ENCODE measurements around the gene MAFF. TPM values are rescaled to one million over a fixed set of nuclear protein-coding genes. Genes with fewer than 3 reads are reported as not detected.

Gene MAFF
- total RNA-seq, 4 donors from 2014 or later: 68.1 to 110 (median 96.8) TPM

GRCh38 chr22:38238519-38239071 lies 36.8 kb downstream of the MAFF start:
- Histone ChIP-seq H3K4me1 (peaks cover 6 to 90% (median 33%) of the 10 kb centered on the region in 4 donors), H3K27me3 (no peaks in the 10 kb centered on the region), H3K36me3 (peaks cover 0 to 34% (median 0%) of the 10 kb centered on the region in 3 donors), H3K27ac (peak overlapping the region; percentile 56 to 87 (median 76)), H3K4me3 (no peak overlapping the region), H3K9me3 (no peaks in the 10 kb centered on the region)
- TF ChIP-seq POLR2A (IDR thresholded peaks at IDR 0.05): no peak
- TF ChIP-seq CTCF (IDR thresholded peaks at IDR 0.05): no peak
- no peak for TF ChIP-seq EP300 (IDR thresholded peaks at IDR 0.05)
- 48 to 49% methylated on average over 9 of the region's 9 CpGs for WGBS, 2 donors
- DNase-seq (ENCODE audit: low spot score in 2 of 2): no peak

GRCh38 chr22:38239101-38239761 lies 37.4 kb downstream of the MAFF start:
- H3K27me3 ChIP-seq: no peaks in the 10 kb centered on the region
- TF ChIP-seq CTCF (IDR thresholded peaks at IDR 0.05) (peak in 3 of 5 experiments; percentile 16 to 40 (median 28)), POLR2A (IDR thresholded peaks at IDR 0.05) (no peak), EP300 (IDR thresholded peaks at IDR 0.05) (peak in 1 of 2 donors; percentile 76)
- 26 to 36% methylated on average over 14 of the region's 14 CpGs for WGBS, 2 donors
- DNase-seq (ENCODE audit: low spot score in 2 of 2): no peak
- H3K4me1 ChIP-seq: peaks cover 6 to 90% (median 34%) of the 10 kb centered on the region in 4 donors
- no peak overlapping the region for H3K4me3 ChIP-seq
- peaks cover 0 to 32% (median 0%) of the 10 kb centered on the region in 3 donors for H3K36me3 ChIP-seq
- no peaks in the 10 kb centered on the region for H3K9me3 ChIP-seq
- peak overlapping the region; percentile 56 to 87 (median 76) for H3K27ac ChIP-seq

- 49 to 65% methylated on average over 6 of the region's 6 CpGs for WGBS, 2 donors
- no peak for DNase-seq (ENCODE audit: low spot score in 2 of 2)
- no peak for TF ChIP-seq CTCF (IDR thresholded peaks at IDR 0.05)
- TF ChIP-seq EP300 (IDR thresholded peaks at IDR 0.05): peak in 1 of 2 donors; percentile 26
- TF ChIP-seq POLR2A (IDR thresholded peaks at IDR 0.05): no peak
These were observed 39.0 kb downstream of the MAFF start for GRCh38 chr22:38240734-38241252.

GRCh38 chr22:38243007-38243765 lies 41.4 kb downstream of the MAFF start:
- Histone ChIP-seq H3K4me3 (no peak overlapping the region), H3K36me3 (peaks cover 0 to 38% (median 0%) of the 10 kb centered on the region in 3 donors), H3K9me3 (no peaks in the 10 kb centered on the region), H3K27me3 (no peaks in the 10 kb centered on the region), H3K4me1 (peaks cover 6 to 86% (median 41%) of the 10 kb centered on the region in 4 donors), H3K27ac (peak overlapping the region in 3 of 4 donors; percentile 75 to 81 (median 76))
- 35 to 42% methylated on average over 19 to 20 of the region's 20 CpGs for WGBS, 2 donors
- DNase-seq (ENCODE audit: low spot score in 2 of 2): no peak
- TF ChIP-seq POLR2A (IDR thresholded peaks at IDR 0.05): no peak
- peak in 1 of 2 donors; percentile 38 for TF ChIP-seq EP300 (IDR thresholded peaks at IDR 0.05)

More at GRCh38 chr22:38240734-38241252, 39.0 kb downstream of the MAFF start:
- peaks cover 6 to 86% (median 34%) of the 10 kb centered on the region in 4 donors for H3K4me1 ChIP-seq
- peaks cover 0 to 32% (median 0%) of the 10 kb centered on the region in 3 donors for H3K36me3 ChIP-seq
- no peaks in the 10 kb centered on the region for H3K9me3 ChIP-seq
- no peaks in the 10 kb centered on the region for H3K27me3 ChIP-seq
- H3K27ac ChIP-seq: peak overlapping the region in 2 of 4 donors; percentile 84 to 87
- H3K4me3 ChIP-seq: no peak overlapping the region

- Histone ChIP-seq H3K4me3 (no peak overlapping the region), H3K4me1 (peaks cover 0 to 77% (median 32%) of the 10 kb centered on the region in 4 donors), H3K27ac (peak overlapping the region in 1 of 4 donors; percentile 81), H3K27me3 (no peaks in the 10 kb centered on the region), H3K36me3 (peaks cover 0 to 38% (median 0%) of the 10 kb centered on the region in 3 donors), H3K9me3 (no peaks in the 10 kb centered on the region)
- 76 to 77% methylated on average over 4 of the region's 4 CpGs for WGBS, 2 donors
- TF ChIP-seq EP300 (IDR thresholded peaks at IDR 0.05) (no peak), CTCF (IDR thresholded peaks at IDR 0.05) (no peak), POLR2A (IDR thresholded peaks at IDR 0.05) (no peak)
- no peak for DNase-seq (ENCODE audit: low spot score in 2 of 2)
These were observed 42.3 kb downstream of the MAFF start for GRCh38 chr22:38244106-38244505.
